DOHH2 (cell line): Measurements from ENCODE around the gene NPAS2.

ENCODE experiments used
- EZH2phosphoT487 ChIP-seq: fragments of 200-600 bp; sonication (generic); IDR thresholded peaks from 2 replicates; pipeline ENCODE4 v1.6.1; 2017; ENCODE audit warnings: borderline replicate concordance, mild to moderate bottlenecking, antibody characterized with exemption, low read length, moderate library complexity, mixed read lengths
- TF ChIP-seq, protein P1 (sequence below): fragments of 200-600 bp; sonication (generic); IDR thresholded peaks from one replicate; pipeline ENCODE4 v1.5.1; 2014; ENCODE audit warnings: antibody characterized with exemption, mild to moderate bottlenecking, low read depth, low read length; ENCODE audit not compliant: poor library complexity, severe bottlenecking

DNA sequence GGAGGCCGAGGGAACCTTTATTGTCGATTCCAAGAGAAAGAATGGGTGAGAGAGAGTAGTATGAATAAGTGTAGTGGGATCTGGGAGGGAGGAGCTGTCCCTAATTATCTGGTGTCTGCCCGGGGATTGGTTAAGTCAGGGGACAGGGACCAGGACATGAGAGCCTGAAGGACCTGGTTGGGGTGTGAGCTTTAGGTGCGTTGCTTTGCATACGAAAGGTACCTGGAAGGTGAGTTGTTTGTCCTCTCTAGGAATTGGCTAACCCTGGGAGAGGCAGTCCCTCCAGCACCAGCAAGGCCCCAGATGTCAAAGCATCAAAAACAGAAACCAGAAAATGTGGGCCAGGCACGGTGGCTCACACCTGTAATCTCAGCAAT lies 134.1 kb downstream of the NPAS2 start:
- TF ChIP-seq, protein P1, sequence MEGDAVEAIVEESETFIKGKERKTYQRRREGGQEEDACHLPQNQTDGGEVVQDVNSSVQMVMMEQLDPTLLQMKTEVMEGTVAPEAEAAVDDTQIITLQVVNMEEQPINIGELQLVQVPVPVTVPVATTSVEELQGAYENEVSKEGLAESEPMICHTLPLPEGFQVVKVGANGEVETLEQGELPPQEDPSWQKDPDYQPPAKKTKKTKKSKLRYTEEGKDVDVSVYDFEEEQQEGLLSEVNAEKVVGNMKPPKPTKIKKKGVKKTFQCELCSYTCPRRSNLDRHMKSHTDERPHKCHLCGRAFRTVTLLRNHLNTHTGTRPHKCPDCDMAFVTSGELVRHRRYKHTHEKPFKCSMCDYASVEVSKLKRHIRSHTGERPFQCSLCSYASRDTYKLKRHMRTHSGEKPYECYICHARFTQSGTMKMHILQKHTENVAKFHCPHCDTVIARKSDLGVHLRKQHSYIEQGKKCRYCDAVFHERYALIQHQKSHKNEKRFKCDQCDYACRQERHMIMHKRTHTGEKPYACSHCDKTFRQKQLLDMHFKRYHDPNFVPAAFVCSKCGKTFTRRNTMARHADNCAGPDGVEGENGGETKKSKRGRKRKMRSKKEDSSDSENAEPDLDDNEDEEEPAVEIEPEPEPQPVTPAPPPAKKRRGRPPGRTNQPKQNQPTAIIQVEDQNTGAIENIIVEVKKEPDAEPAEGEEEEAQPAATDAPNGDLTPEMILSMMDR: no peak
- no peak for TF ChIP-seq EZH2phosphoT487
